Sigmoid colon (tissue), 7 donors: ENCODE data around the gene MAD1L1. TPM values are rescaled to one million over a fixed set of nuclear protein-coding genes. Genes with fewer than 3 reads are reported as not detected.
"Not testable (repeated sequence)": the region's sequence is repeated elsewhere in the genome, so short reads cannot be mapped to it uniquely, and the experiment has no call there.

ENCODE experiments used
- DNase-seq: peaks from one replicate; pipeline ENCODE4 v3.0.0-alpha.2; 2019
- H3K27ac ChIP-seq, 4 donors: fragments of 200-600 bp; sonication (generic); one replicate each; pipeline ENCODE4 v1.5.1; 2016 to 2019; ENCODE audit warnings: mild to moderate bottlenecking in 1 of 4
- H3K27me3 ChIP-seq, 3 donors: fragments of 200-600 bp; sonication (generic); one replicate each; pipeline ENCODE4 v1.5.1; 2019; ENCODE audit warnings: mild to moderate bottlenecking in 1 of 3
- H3K36me3 ChIP-seq, 4 donors: fragments of 200-600 bp; sonication (generic); one replicate each; pipeline ENCODE4 v1.5.1; 2016 to 2019
- H3K4me1 ChIP-seq, 4 donors: fragments of 200-600 bp; sonication (generic); one replicate each; pipeline ENCODE4 v1.5.1; 2017 to 2019
- H3K4me3 ChIP-seq, 4 donors: fragments of 200-600 bp; sonication (generic); one replicate each; pipeline ENCODE4 v1.5.1; 2017 to 2019; ENCODE audit warnings: mild to moderate bottlenecking in 2 of 4, moderate library complexity in 1 of 4
- H3K9me3 ChIP-seq, 4 donors: fragments of 200-600 bp in 3 of 4; sonication (generic) in 3 of 4; one replicate each; pipeline versions ENCODE4 v1.5.1 to v1.6.1; 2013 to 2019
- EP300 ChIP-seq, 4 donors: sonication (generic); formaldehyde crosslinking; IDR thresholded peaks; one replicate each; pipeline ENCODE4 v1.6.1; 2017; ENCODE audit warnings: antibody characterized with exemption in 4 of 4
- POLR2A ChIP-seq, 2 donors: fragments of 450-650 bp; IDR thresholded peaks; one replicate each; pipeline ENCODE4 v1.6.1; 2016; ENCODE audit warnings: antibody characterized with exemption in 2 of 2, mild to moderate bottlenecking in 2 of 2, moderate library complexity in 2 of 2
- POLR2AphosphoS5 ChIP-seq, 4 donors: sonication (generic); formaldehyde crosslinking; IDR thresholded peaks; one replicate each; pipeline ENCODE4 v1.6.1; 2017; ENCODE audit warnings: antibody characterized with exemption in 4 of 4
- WGBS, 2 donors: extraction: QIAGEN DNeasy Blood & Tissue Kit; methylation state at CpG; one replicate each; pipeline ENCODE4 v1.1.7; 2013; 5-methylcytosine and 5-hydroxymethylcytosine counted together
- intact Hi-C: fragments of 100-400 bp; cut with DNase I; formaldehyde crosslinking; loops from one replicate; pipeline ENCODE4 v1.15.1; 2023
- polyA plus RNA-seq, 3 donors: library from polyadenylated mRNA; stranded (reverse); fragments of 200-250 nt; gene quantifications; one replicate each; pipeline ENCODE4 v1.2.3, GENCODE V29; 2013
- total RNA-seq, 4 donors: library from RNA; depleted of rRNA; stranded (reverse); fragments of >200 nt; gene quantifications; one replicate each; pipeline ENCODE4 v1.1.0, GENCODE V29; 2016
- TF ChIP-seq, protein P1 (sequence below), 4 experiments: fragments of 450-650 bp in 3 of 4; fragments of 200-600 bp in 1 of 4; IDR thresholded peaks; one replicate each; pipeline ENCODE4 v1.5.1; 2016 to 2019; ENCODE audit warnings: antibody characterized with exemption in 4 of 4, mild to moderate bottlenecking in 3 of 4, moderate library complexity in 2 of 4
- donor health status: healthy with polysubstance abuse.
- donor health status: Bipolar disorder and iron deficiency.
- donor health status: healthy.

MAD1L1 gene
- total and polyA plus RNA-seq, 7 donors, result 10.2 to 38.4 (median 20.6) TPM

DNA sequence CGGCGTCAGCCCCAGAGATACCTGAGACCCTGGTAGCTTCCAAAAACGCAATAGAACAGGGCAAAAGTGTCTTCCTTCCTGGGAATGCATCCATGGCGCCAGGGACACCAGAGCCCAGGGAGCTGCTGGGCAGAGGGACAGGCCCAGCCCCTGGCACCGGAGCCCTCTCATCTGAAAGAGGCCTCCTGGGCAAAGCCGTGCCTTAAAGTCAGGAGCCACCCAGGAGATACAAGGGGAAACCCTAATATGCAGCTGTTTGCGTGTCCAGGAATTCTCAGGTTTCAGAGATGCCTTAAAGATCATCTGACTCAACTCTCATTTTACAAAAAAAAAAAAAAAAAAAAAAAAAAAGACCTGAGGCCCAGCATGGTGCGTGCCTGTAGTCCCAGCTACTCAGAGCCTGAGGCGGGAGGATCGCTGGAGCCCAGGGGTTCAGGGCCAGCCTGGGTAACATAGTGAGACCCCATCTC is 37.3 kb upstream of the MAD1L1 start:
- Histone ChIP-seq H3K36me3 (peaks cover 3 to 43% (median 12%) of the 10 kb centered on the region in 4 donors), H3K4me1 (no peaks in the 10 kb centered on the region), H3K4me3 (no peak overlapping the region), H3K27me3 (no peaks in the 10 kb centered on the region), H3K27ac (no peak overlapping the region), H3K9me3 (no peaks in the 10 kb centered on the region)
- no peak for DNase-seq
- TF ChIP-seq EP300 (IDR thresholded peaks at IDR 0.05) (no peak), POLR2AphosphoS5 (IDR thresholded peaks at IDR 0.05) (no peak), POLR2A (IDR thresholded peaks at IDR 0.05) (no peak)
- TF ChIP-seq, protein P1, sequence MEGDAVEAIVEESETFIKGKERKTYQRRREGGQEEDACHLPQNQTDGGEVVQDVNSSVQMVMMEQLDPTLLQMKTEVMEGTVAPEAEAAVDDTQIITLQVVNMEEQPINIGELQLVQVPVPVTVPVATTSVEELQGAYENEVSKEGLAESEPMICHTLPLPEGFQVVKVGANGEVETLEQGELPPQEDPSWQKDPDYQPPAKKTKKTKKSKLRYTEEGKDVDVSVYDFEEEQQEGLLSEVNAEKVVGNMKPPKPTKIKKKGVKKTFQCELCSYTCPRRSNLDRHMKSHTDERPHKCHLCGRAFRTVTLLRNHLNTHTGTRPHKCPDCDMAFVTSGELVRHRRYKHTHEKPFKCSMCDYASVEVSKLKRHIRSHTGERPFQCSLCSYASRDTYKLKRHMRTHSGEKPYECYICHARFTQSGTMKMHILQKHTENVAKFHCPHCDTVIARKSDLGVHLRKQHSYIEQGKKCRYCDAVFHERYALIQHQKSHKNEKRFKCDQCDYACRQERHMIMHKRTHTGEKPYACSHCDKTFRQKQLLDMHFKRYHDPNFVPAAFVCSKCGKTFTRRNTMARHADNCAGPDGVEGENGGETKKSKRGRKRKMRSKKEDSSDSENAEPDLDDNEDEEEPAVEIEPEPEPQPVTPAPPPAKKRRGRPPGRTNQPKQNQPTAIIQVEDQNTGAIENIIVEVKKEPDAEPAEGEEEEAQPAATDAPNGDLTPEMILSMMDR (IDR thresholded peaks at IDR 0.05), result no peak
- intact Hi-C loops, result no loop called here
- WGBS, 2 donors, result 94 to 95% methylated on average over 10 of the region's 10 CpGs

DNA sequence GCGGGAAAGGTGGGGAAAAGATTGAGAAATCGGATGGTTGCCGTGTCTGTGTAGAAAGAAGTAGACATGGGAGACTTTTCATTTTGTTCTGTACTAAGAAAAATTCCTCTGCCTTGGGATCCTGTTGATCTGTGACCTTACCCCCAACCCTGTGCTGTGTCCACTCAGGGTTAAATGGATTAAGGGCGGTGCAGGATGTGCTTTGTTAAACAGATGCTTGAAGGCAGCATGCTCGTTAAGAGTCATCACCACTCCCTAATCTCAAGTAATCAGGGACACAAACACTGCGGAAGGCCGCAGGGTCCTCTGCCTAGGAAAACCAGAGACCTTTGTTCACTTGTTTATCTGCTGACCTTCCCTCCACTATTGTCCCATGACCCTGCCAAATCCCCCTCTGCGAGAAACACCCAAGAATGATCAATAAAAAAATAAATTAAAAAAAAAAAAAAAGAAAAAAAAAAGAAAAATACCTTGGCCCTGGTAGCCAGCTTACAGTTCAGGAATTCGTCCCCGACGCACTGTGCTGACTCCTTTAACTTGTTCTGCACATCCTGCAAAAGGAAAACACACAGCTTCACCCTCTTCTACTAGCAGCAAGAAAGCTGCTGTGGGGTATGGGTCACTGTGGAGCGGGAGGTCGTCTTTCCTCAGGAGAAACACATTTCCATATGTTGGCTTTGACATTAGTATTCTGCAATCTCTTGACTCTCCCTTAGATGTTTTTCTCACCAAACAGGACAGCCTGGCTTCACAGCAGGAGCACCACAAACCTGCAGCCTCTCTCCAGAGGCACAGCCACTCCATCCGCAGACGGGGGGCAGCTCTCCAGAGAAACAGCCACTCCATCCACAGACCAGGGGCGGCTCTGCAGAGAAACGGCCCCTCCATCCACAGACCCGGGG is 36.6 kb upstream of the MAD1L1 start:
- H3K4me3 ChIP-seq, H3K27ac ChIP-seq, H3K9me3 ChIP-seq, intact Hi-C loops, DNase-seq, H3K27me3 ChIP-seq, H3K4me1 ChIP-seq: not testable (repeated sequence)
- WGBS, 2 donors, result 79 to 89% methylated on average over 12 to 13 of the region's 18 CpGs
- H3K36me3 ChIP-seq, result peaks cover under 1 to 37% (median 10%) of the 10 kb centered on the region in 4 donors

DNA sequence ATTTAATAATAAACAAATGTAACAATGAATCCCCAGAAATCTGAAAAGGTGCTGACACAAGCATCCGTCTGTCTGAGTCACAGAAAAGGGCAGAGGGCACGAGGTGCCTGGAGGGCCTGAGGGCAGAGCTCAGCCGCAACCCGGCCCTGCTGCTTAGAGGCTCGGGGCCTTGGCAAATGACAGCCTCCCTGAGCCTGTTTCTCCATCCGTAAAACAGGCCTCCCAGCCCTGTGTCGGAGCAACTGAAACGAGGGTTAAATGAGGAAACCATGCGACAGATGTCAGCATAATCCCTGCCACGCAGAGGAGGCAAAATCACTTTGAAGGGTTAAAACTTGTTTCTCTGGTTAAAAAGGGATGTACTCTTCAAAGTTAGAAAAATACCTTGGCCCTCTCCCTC is 34.2 kb upstream of the MAD1L1 start:
- WGBS, 2 donors, result 80 to 85% methylated on average over 10 of the region's 10 CpGs
- Histone ChIP-seq H3K4me1 (no peaks in the 10 kb centered on the region), H3K9me3 (no peaks in the 10 kb centered on the region), H3K4me3 (no peak overlapping the region), H3K36me3 (peaks cover 0 to 41% (median 10%) of the 10 kb centered on the region in 4 donors), H3K27me3 (no peaks in the 10 kb centered on the region), H3K27ac (no peak overlapping the region)
- TF ChIP-seq EP300 (IDR thresholded peaks at IDR 0.05) (no peak), POLR2AphosphoS5 (IDR thresholded peaks at IDR 0.05) (no peak), POLR2A (IDR thresholded peaks at IDR 0.05) (no peak)
- TF ChIP-seq, protein P1 (IDR thresholded peaks at IDR 0.05), result no peak
- intact Hi-C loops, result no loop called here
- DNase-seq, result no peak

DNA sequence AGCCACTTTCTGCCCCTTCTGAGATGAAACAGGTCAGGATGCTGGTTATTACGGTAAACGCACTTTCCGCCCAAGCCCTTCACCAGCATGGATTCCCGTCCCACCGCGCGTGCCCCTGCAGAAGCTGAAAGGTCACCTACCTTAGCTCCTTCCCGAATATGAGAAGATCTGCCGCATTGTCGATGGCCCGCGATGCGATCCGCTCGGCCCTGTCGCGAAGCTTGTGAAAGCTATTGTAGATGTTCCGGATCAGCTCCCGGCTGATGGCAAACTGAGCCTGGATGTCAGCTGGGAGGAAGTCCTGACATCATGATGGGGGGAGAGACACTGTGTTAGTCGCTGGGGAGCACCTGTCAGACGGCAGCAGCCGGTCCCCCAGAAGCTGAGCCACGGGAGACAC is 31.4 kb upstream of the MAD1L1 start:
- no peak for TF ChIP-seq POLR2A (IDR thresholded peaks at IDR 0.05)
- no peak for TF ChIP-seq POLR2AphosphoS5 (IDR thresholded peaks at IDR 0.05)
- TF ChIP-seq, protein P1 (IDR thresholded peaks at IDR 0.05), result no peak
- TF ChIP-seq EP300 (IDR thresholded peaks at IDR 0.05), result no peak
- no peaks in the 10 kb centered on the region for H3K27me3 ChIP-seq
- no peaks in the 10 kb centered on the region for H3K4me1 ChIP-seq
- DNase-seq, result no peak
- no peak overlapping the region for H3K4me3 ChIP-seq
- peaks cover 0 to 27% (median 2%) of the 10 kb centered on the region in 4 donors for H3K36me3 ChIP-seq
- intact Hi-C loops, result no loop called here
- 97 to 98% methylated on average over 23 of the region's 23 CpGs for WGBS, 2 donors
- H3K9me3 ChIP-seq, result no peaks in the 10 kb centered on the region
- H3K27ac ChIP-seq, result no peak overlapping the region

DNA sequence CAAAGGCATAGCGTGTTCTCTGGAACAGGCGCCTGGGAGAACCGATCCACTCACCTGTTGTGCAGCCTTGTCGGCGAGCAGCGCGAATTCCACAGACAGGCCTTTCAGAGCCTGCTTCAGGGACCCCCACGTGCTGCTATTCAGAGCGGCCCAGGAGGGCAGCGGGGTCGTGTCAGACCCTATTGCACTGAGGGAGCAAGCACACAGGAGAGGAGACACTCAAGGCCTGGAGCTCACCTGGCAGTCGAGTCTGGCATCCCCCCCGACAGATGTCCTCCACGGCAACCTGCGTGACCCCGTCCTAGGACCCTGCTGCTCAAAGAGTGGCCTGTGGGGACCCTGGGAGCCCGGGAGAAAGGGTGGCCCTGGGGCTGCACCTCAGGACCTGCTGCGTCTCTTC is 30.4 kb upstream of the MAD1L1 start:
- H3K27me3 ChIP-seq, result no peaks in the 10 kb centered on the region
- no peak for TF ChIP-seq POLR2A (IDR thresholded peaks at IDR 0.05)
- TF ChIP-seq POLR2AphosphoS5 (IDR thresholded peaks at IDR 0.05), result no peak
- TF ChIP-seq, protein P1 (IDR thresholded peaks at IDR 0.05), result no peak
- TF ChIP-seq EP300 (IDR thresholded peaks at IDR 0.05), result no peak
- intact Hi-C loops, result no loop called here
- no peak overlapping the region for H3K4me3 ChIP-seq
- H3K36me3 ChIP-seq, result peaks cover 0 to 27% (median 2%) of the 10 kb centered on the region in 4 donors
- no peak overlapping the region for H3K27ac ChIP-seq
- H3K9me3 ChIP-seq, result no peaks in the 10 kb centered on the region
- WGBS, 2 donors, result 92 to 95% methylated on average over 18 of the region's 18 CpGs
- no peak for DNase-seq
- H3K4me1 ChIP-seq, result no peaks in the 10 kb centered on the region
